Right atrium auricular region (tissue), 2 donors: ENCODE measurements around the gene RAB3GAP1. TPM values are rescaled to one million over a fixed set of nuclear protein-coding genes. Genes with fewer than 3 reads are reported as not detected.

Source experiments
- DNase-seq: peaks from one replicate; pipeline ENCODE4 v3.0.0-alpha.2; 2019; ENCODE audit warnings: low spot score
- H3K27ac ChIP-seq, 2 donors: fragments of 200-600 bp; sonication (generic); 1 replicate in 1 of 2; 2 replicates in 1 of 2; pipeline ENCODE4 v1.5.1; 2016 to 2019
- H3K27me3 ChIP-seq, 2 donors: fragments of 200-600 bp; sonication (generic); one replicate each; pipeline versions ENCODE4 v1.5.1 to v1.6.0; 2017 to 2019
- H3K36me3 ChIP-seq: fragments of 200-600 bp; sonication (generic); one replicate; pipeline ENCODE4 v1.5.1; 2016
- H3K4me1 ChIP-seq, 2 donors: fragments of 200-600 bp; sonication (generic); one replicate each; pipeline versions ENCODE4 v1.5.1 to v1.6.0; 2017 to 2019
- H3K4me3 ChIP-seq, 2 donors: fragments of 200-600 bp; sonication (generic); 1 replicate in 1 of 2; 2 replicates in 1 of 2; pipeline ENCODE4 v1.5.1; 2017 to 2019; ENCODE audit warnings: mild to moderate bottlenecking in 1 of 2, moderate library complexity in 1 of 2
- H3K9me3 ChIP-seq, 2 donors: fragments of 200-600 bp; sonication (generic); one replicate each; pipeline ENCODE4 v1.5.1; 2019
- total RNA-seq, 2 donors: library from RNA; depleted of rRNA; stranded (reverse); fragments of >200 nt; gene quantifications; one replicate each; pipeline ENCODE4 v1.1.0, GENCODE V29; 2016
- TF ChIP-seq, protein P1 (sequence below), 2 donors: fragments of 200-600 bp; sonication (generic); IDR thresholded peaks; one replicate each; pipeline ENCODE4 v1.5.1; 2019; ENCODE audit warnings: antibody characterized with exemption in 2 of 2

Gene RAB3GAP1
- total RNA-seq, 2 donors from 2014 or later = 33.0 to 36.2 TPM

GRCh38 chr2:135150725-135151124, 98.6 kb downstream of the RAB3GAP1 start:
- H3K9me3 ChIP-seq = no peaks in the 10 kb centered on the region
- H3K27me3 ChIP-seq = no peaks in the 10 kb centered on the region
- H3K4me3 ChIP-seq = no peak overlapping the region
- DNase-seq = no peak
- TF ChIP-seq, protein P1, sequence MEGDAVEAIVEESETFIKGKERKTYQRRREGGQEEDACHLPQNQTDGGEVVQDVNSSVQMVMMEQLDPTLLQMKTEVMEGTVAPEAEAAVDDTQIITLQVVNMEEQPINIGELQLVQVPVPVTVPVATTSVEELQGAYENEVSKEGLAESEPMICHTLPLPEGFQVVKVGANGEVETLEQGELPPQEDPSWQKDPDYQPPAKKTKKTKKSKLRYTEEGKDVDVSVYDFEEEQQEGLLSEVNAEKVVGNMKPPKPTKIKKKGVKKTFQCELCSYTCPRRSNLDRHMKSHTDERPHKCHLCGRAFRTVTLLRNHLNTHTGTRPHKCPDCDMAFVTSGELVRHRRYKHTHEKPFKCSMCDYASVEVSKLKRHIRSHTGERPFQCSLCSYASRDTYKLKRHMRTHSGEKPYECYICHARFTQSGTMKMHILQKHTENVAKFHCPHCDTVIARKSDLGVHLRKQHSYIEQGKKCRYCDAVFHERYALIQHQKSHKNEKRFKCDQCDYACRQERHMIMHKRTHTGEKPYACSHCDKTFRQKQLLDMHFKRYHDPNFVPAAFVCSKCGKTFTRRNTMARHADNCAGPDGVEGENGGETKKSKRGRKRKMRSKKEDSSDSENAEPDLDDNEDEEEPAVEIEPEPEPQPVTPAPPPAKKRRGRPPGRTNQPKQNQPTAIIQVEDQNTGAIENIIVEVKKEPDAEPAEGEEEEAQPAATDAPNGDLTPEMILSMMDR (IDR thresholded peaks at IDR 0.05) = no peak
- peaks cover 0 to 7% of the 10 kb centered on the region in 2 donors for H3K4me1 ChIP-seq
- H3K27ac ChIP-seq = no peak overlapping the region
- peaks cover 53% of the 10 kb centered on the region for H3K36me3 ChIP-seq

- Histone ChIP-seq H3K27ac (no peak overlapping the region), H3K36me3 (peaks cover 62% of the 10 kb centered on the region), H3K4me3 (no peak overlapping the region), H3K4me1 (peaks cover 0 to 7% of the 10 kb centered on the region in 2 donors), H3K27me3 (no peaks in the 10 kb centered on the region), H3K9me3 (no peaks in the 10 kb centered on the region)
- no peak for DNase-seq
- TF ChIP-seq, protein P1 (IDR thresholded peaks at IDR 0.05) = no peak
Observed at GRCh38 chr2:135151615-135152014, 99.5 kb downstream of the RAB3GAP1 start.

DNA sequence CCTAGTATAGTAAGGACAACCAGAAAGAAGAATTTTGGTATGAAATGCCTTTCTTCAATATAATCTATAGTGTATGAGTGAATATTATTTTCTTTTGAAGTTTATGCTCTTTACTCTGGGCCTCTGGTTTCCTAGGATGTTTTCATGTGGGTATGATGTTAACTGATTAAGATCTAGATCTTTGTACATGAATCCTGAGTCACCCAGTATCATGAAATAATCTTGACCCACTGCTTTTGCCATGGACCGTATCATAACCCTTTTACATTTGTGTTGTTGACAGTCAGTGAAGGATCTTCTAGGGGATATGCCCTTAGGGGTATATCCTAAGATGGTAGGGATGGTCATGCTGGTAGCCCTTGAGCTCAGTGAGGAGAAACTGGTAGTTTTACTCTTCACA, 100.3 kb downstream of the RAB3GAP1 start:
- H3K27me3 ChIP-seq = no peaks in the 10 kb centered on the region
- no peak overlapping the region for H3K4me3 ChIP-seq
- no peak for DNase-seq
- H3K4me1 ChIP-seq = peaks cover 0 to 7% of the 10 kb centered on the region in 2 donors
- TF ChIP-seq, protein P1 (IDR thresholded peaks at IDR 0.05) = no peak
- H3K36me3 ChIP-seq = peaks cover 67% of the 10 kb centered on the region
- H3K9me3 ChIP-seq = no peaks in the 10 kb centered on the region
- no peak overlapping the region for H3K27ac ChIP-seq

DNA sequence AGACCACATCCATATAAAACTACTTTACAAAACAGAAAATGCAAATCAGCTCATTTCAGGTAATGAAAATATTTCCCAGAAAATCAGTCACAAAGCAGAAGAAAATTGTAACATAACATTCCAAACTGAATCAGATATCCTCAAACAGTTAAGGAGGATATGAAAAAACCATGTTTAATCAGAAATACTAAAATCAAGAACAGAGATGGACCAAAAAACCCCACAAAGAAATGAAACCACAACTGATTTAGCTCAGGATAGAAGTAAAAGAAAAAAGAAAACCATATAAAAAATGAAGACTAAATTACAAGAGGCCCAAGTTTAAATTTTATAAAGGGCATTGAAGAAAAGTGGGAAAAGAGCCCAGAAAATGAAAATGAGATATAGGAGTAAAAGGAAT, 102.9 kb downstream of the RAB3GAP1 start:
- Histone ChIP-seq H3K4me1 (peaks cover 0 to 5% of the 10 kb centered on the region in 2 donors), H3K27ac (no peak overlapping the region), H3K36me3 (peaks cover 69% of the 10 kb centered on the region), H3K9me3 (no peaks in the 10 kb centered on the region), H3K27me3 (no peaks in the 10 kb centered on the region), H3K4me3 (no peak overlapping the region)
- TF ChIP-seq, protein P1 (IDR thresholded peaks at IDR 0.05) = no peak
- DNase-seq = no peak

- Histone ChIP-seq H3K27ac (no peak overlapping the region), H3K9me3 (no peaks in the 10 kb centered on the region), H3K27me3 (no peaks in the 10 kb centered on the region), H3K36me3 (peaks cover 55% of the 10 kb centered on the region), H3K4me3 (no peak overlapping the region), H3K4me1 (no peaks in the 10 kb centered on the region)
- no peak for DNase-seq
- TF ChIP-seq, protein P1 (IDR thresholded peaks at IDR 0.05) = no peak
Observed at GRCh38 chr2:135157856-135158255, 105.8 kb downstream of the RAB3GAP1 start.

GRCh38 chr2:135159191-135159590, 107.1 kb downstream of the RAB3GAP1 start:
- peaks cover 57% of the 10 kb centered on the region for H3K36me3 ChIP-seq
- TF ChIP-seq, protein P1 (IDR thresholded peaks at IDR 0.05) = no peak

More at GRCh38 chr2:135159191-135159590, 107.1 kb downstream of the RAB3GAP1 start:
- no peaks in the 10 kb centered on the region for H3K4me1 ChIP-seq
- H3K27me3 ChIP-seq = no peaks in the 10 kb centered on the region
- DNase-seq = no peak
- H3K9me3 ChIP-seq = no peaks in the 10 kb centered on the region
- H3K4me3 ChIP-seq = no peak overlapping the region
- H3K27ac ChIP-seq = no peak overlapping the region
